ENCODE data around the gene SP2.

SP2 gene

DNA sequence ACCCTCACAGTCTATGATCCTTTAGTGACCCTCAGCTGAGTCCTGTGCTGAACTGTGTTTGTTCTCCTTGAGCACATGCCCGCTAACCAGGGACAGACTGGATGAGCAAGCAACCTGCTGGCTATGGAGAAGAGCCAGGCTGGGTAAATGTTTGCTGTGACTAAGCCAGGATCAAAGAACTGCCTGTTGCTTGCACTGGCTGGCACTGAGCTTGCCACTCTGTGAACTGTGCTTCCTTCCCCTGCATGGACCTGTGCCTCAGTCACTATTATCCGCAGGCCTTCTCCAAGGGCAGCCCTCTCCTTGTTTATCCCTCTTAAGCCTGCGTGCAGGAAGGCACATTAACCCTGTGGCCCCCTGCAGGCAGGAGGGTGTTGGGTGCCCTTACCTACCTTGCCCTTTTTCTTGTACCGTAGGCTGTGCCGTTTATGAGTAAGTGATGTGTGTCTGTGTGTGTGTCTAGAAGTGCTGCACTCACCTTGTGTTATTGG lies 52.7 kb downstream of the SP2 start:
- DNase-seq (ENCODE audit: extremely low read depth, insufficient read length): no peak
- H3K4me3 ChIP-seq (replicated peaks; ENCODE audit: low read depth, low read length): no peak overlapping the region
- no peak for TF ChIP-seq CTCF (IDR thresholded peaks at IDR 0.05; ENCODE audit: insufficient read depth, low read length, poor library complexity, severe bottlenecking)
- H3K27me3 ChIP-seq (replicated peaks; ENCODE audit: control insufficient read depth, insufficient read depth, low read length): no peaks in the 10 kb centered on the region
- H3K36me3 ChIP-seq (ENCODE audit: control insufficient read depth, insufficient read depth, low read length): peaks cover 24% of the 10 kb centered on the region

- peaks cover 24% of the 10 kb centered on the region for H3K36me3 ChIP-seq (ENCODE audit: control insufficient read depth, insufficient read depth, low read length)
- H3K27me3 ChIP-seq (replicated peaks; ENCODE audit: control insufficient read depth, insufficient read depth, low read length): no peaks in the 10 kb centered on the region
- DNase-seq (ENCODE audit: extremely low read depth, insufficient read length): peak; percentile 80
- H3K4me3 ChIP-seq (replicated peaks; ENCODE audit: low read depth, low read length): 0 out of 2 replicates have a peak overlapping the region, but pooled peaks have one; percentile 25
- peak; percentile 93 for TF ChIP-seq CTCF (IDR thresholded peaks at IDR 0.05; ENCODE audit: insufficient read depth, low read length, poor library complexity, severe bottlenecking)
Observed at GRCh38 chr17:47949197-47949759, 53.2 kb downstream of the SP2 start.

DNA sequence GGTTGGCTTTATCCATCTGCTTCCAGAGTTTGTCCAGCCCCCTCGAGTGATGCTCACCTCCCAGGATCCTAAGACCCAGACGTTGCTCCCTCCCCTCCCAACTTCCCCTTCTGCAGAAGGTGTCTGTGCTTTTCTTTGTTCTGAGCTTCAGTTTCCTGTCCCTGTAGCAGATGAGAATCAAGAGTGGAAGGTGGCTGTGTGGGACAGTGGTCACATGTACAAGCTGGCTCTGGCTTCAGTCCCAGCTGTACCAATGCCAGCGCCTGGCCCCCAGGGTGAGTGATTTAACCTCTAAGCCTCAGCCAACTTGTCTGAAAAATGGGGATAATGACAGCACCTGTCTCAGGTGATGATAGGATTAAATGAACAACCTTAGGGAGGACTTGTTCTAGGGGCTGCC lies 53.9 kb downstream of the SP2 start:
- Histone ChIP-seq H3K27me3 (replicated peaks; ENCODE audit: control insufficient read depth, insufficient read depth, low read length) (no peaks in the 10 kb centered on the region), H3K36me3 (ENCODE audit: control insufficient read depth, insufficient read depth, low read length) (peaks cover 21% of the 10 kb centered on the region), H3K4me3 (replicated peaks; ENCODE audit: low read depth, low read length) (no peak overlapping the region)
- TF ChIP-seq CTCF (IDR thresholded peaks at IDR 0.05; ENCODE audit: insufficient read depth, low read length, poor library complexity, severe bottlenecking): no peak
- DNase-seq (ENCODE audit: extremely low read depth, insufficient read length): no peak

DNA sequence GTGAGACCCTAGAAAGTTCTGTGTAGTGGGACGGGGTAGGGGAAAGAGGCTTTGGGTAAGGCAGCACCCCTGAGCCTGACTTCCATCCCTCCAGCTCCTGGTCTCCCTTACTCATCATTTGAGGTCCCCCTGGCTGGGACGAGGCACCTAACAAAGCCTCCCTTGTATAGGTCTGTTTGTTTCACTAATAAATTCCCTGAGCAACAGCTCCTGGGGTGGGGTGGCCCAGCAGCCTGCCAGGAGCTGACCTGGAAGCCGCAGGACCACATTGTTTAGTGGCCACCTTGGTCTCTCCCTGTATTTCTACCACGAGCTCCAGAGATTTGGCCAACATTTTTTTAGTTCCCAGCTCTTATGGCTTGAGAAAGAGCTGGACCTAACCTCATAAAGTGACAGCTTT lies 54.4 kb downstream of the SP2 start:
- DNase-seq (ENCODE audit: extremely low read depth, insufficient read length): no peak
- H3K4me3 ChIP-seq (replicated peaks; ENCODE audit: low read depth, low read length): no peak overlapping the region
- no peak for TF ChIP-seq CTCF (IDR thresholded peaks at IDR 0.05; ENCODE audit: insufficient read depth, low read length, poor library complexity, severe bottlenecking)
- H3K27me3 ChIP-seq (replicated peaks; ENCODE audit: control insufficient read depth, insufficient read depth, low read length): no peaks in the 10 kb centered on the region
- peaks cover 17% of the 10 kb centered on the region for H3K36me3 ChIP-seq (ENCODE audit: control insufficient read depth, insufficient read depth, low read length)

GRCh38 chr17:47952171-47953021 lies 56.4 kb downstream of the SP2 start:
- H3K4me3 ChIP-seq (replicated peaks; ENCODE audit: low read depth, low read length): no peak overlapping the region
- H3K27me3 ChIP-seq (replicated peaks; ENCODE audit: control insufficient read depth, insufficient read depth, low read length): no peaks in the 10 kb centered on the region
- no peak for DNase-seq (ENCODE audit: extremely low read depth, insufficient read length)
- peaks cover 6% of the 10 kb centered on the region for H3K36me3 ChIP-seq (ENCODE audit: control insufficient read depth, insufficient read depth, low read length)
- no peak for TF ChIP-seq CTCF (IDR thresholded peaks at IDR 0.05; ENCODE audit: insufficient read depth, low read length, poor library complexity, severe bottlenecking)
